IMR-90 (cell line): ENCODE results near the gene PEX14.

Experiments used
- BHLHE40 ChIP-seq: fragments of 150-350 bp; IDR thresholded peaks from 2 replicates; pipeline ENCODE4 v1.6.1; 2016; ENCODE audit warnings: mild to moderate bottlenecking, low read depth, low read length
- CEBPB ChIP-seq: IDR thresholded peaks from 2 replicates; pipeline ENCODE4 v1.6.1; 2012; ENCODE audit warnings: low read depth, low read length, improper control_type of control experiment
- CHD1 ChIP-seq: IDR thresholded peaks from 2 replicates; pipeline ENCODE4 v1.6.1; 2012; ENCODE audit warnings: low read depth, low read length, improper control_type of control experiment
- CTCF ChIP-seq: conservative IDR thresholded peaks from 2 replicates; pipeline ENCODE4 v1.5.1; 2012; ENCODE audit warnings: mild to moderate bottlenecking, low read depth, low read length, improper control_type of control experiment
- ELK1 ChIP-seq: fragments of 150-350 bp; IDR thresholded peaks from 2 replicates; pipeline ENCODE4 v1.6.1; 2016; ENCODE audit warnings: low read depth, mild to moderate bottlenecking, low read length, moderate library complexity, borderline replicate concordance
- MAZ ChIP-seq: IDR thresholded peaks from 2 replicates; pipeline ENCODE4 v1.6.1; 2012; ENCODE audit warnings: low read depth, mild to moderate bottlenecking, low read length, improper control_type of control experiment, moderate library complexity, borderline replicate concordance
- MXI1 ChIP-seq: IDR thresholded peaks from 2 replicates; pipeline ENCODE4 v1.6.1; 2012; ENCODE audit warnings: low read depth, mild to moderate bottlenecking, low read length, moderate library complexity, borderline replicate concordance
- POLR2A ChIP-seq: IDR thresholded peaks from 2 replicates; pipeline ENCODE4 v1.6.1; 2012; ENCODE audit warnings: mild to moderate bottlenecking, low read depth, low read length
- RAD21 ChIP-seq: IDR thresholded peaks from 2 replicates; pipeline ENCODE4 v1.6.1; 2012; ENCODE audit warnings: low read length, improper control_type of control experiment
- RFX5 ChIP-seq: IDR thresholded peaks from 2 replicates; pipeline ENCODE4 v1.8.0; 2012; ENCODE audit warnings: low read depth, mild to moderate bottlenecking, low read length, moderate library complexity
- SMC3 ChIP-seq: fragments of 150-350 bp; IDR thresholded peaks from 2 replicates; pipeline ENCODE4 v1.6.1; 2016; ENCODE audit warnings: low read depth, mild to moderate bottlenecking, antibody characterized with exemption, low read length, moderate library complexity
- USF2 ChIP-seq: fragments of 150-350 bp; IDR thresholded peaks from 2 replicates; pipeline ENCODE4 v1.6.1; 2017; ENCODE audit warnings: mild to moderate bottlenecking, antibody characterized with exemption, low read length, low read depth

- TF ChIP-seq CTCF = no peak
- TF ChIP-seq CHD1 = no peak
- no peak for TF ChIP-seq BHLHE40
- no peak for TF ChIP-seq POLR2A
- TF ChIP-seq RFX5 = no peak
- no peak for TF ChIP-seq RAD21
- TF ChIP-seq ELK1 = no peak
- TF ChIP-seq USF2 = no peak
- TF ChIP-seq MXI1 = no peak
- no peak for TF ChIP-seq CEBPB
- TF ChIP-seq MAZ = no peak
- no peak for TF ChIP-seq SMC3
These were observed 151.5 kb downstream of the PEX14 start for GRCh38 chr1:10626131-10626731.
